Measurements from ENCODE around the gene RPS6KA5.
A peak's percentile ranks its signal among the peaks of the same experiment; 100 is the strongest.

Gene RPS6KA5

GRCh38 chr14:90924621-90925340 is 135.7 kb downstream of the RPS6KA5 start:
- no peak for TF ChIP-seq CTCF (IDR thresholded peaks at IDR 0.05; ENCODE audit: extremely low read depth, insufficient read depth, missing control alignments)
- in situ Hi-C loops (cut with MboI; ENCODE audit: low pct_unique_long_range_greater_than_20kb, low sequenced_read_pairs, unreplicated experiment), result no loop called here
- no peak for DNase-seq (ENCODE audit: low spot score)

- DNase-seq (ENCODE audit: low spot score), result no peak
- no peak for TF ChIP-seq CTCF (IDR thresholded peaks at IDR 0.05; ENCODE audit: extremely low read depth, insufficient read depth, missing control alignments)
- in situ Hi-C loops (cut with MboI; ENCODE audit: low pct_unique_long_range_greater_than_20kb, low sequenced_read_pairs, unreplicated experiment), result no loop called here
These were observed 138.3 kb downstream of the RPS6KA5 start for GRCh38 chr14:90922141-90922540.

- no peak for DNase-seq (ENCODE audit: low spot score)
- no peak for TF ChIP-seq CTCF (IDR thresholded peaks at IDR 0.05; ENCODE audit: extremely low read depth, insufficient read depth, missing control alignments)
- in situ Hi-C loops (cut with MboI; ENCODE audit: low pct_unique_long_range_greater_than_20kb, low sequenced_read_pairs, unreplicated experiment), result no loop called here
These were observed 149.3 kb downstream of the RPS6KA5 start for GRCh38 chr14:90911121-90911520.

- no peak for TF ChIP-seq CTCF (IDR thresholded peaks at IDR 0.05; ENCODE audit: extremely low read depth, insufficient read depth, missing control alignments)
- in situ Hi-C loops (cut with MboI; ENCODE audit: low pct_unique_long_range_greater_than_20kb, low sequenced_read_pairs, unreplicated experiment), result no loop called here
- DNase-seq (ENCODE audit: low spot score), result no peak
These were observed 153.3 kb downstream of the RPS6KA5 start for GRCh38 chr14:90907178-90907577.

GRCh38 chr14:90905531-90905930 is 154.9 kb downstream of the RPS6KA5 start:
- no peak for TF ChIP-seq CTCF (IDR thresholded peaks at IDR 0.05; ENCODE audit: extremely low read depth, insufficient read depth, missing control alignments)
- DNase-seq (ENCODE audit: low spot score), result peak; percentile 45
- in situ Hi-C loops (cut with MboI; ENCODE audit: low pct_unique_long_range_greater_than_20kb, low sequenced_read_pairs, unreplicated experiment), result no loop called here

GRCh38 chr14:90903101-90903500 is 157.3 kb downstream of the RPS6KA5 start:
- DNase-seq (ENCODE audit: low spot score), result peak; percentile 68
- TF ChIP-seq CTCF (IDR thresholded peaks at IDR 0.05; ENCODE audit: extremely low read depth, insufficient read depth, missing control alignments), result peak; percentile 76

More at GRCh38 chr14:90903101-90903500, 157.3 kb downstream of the RPS6KA5 start:
- in situ Hi-C loops (cut with MboI; ENCODE audit: low pct_unique_long_range_greater_than_20kb, low sequenced_read_pairs, unreplicated experiment), result loop anchor here (5.0 kb wide), 1 partner anchor 269 kb away; no protein-coding TSS in a partner anchor

Measured in GM13977 (cell line).